ENCODE data around the gene TMOD3.

Gene TMOD3

GRCh38 chr15:51931016-51931415, 101.6 kb downstream of the TMOD3 start:
- no peak overlapping the region for H3K27ac ChIP-seq
- no peak overlapping the region for H3K9ac ChIP-seq
- no peak for TF ChIP-seq Cebpa-rat (IDR thresholded peaks at IDR 0.05)
- H3K4me1 ChIP-seq: no peaks in the 10 kb centered on the region
- H3K4me2 ChIP-seq: no peak overlapping the region
- no peaks in the 10 kb centered on the region for H4K20me1 ChIP-seq
- peaks cover 35% of the 10 kb centered on the region for H3K36me3 ChIP-seq
- H3K4me3 ChIP-seq: no peak overlapping the region
- no peaks in the 10 kb centered on the region for H3K27me3 ChIP-seq
- no peaks in the 10 kb centered on the region for H3K9me3 ChIP-seq

- no peaks in the 10 kb centered on the region for H3K9me3 ChIP-seq
- peaks cover 38% of the 10 kb centered on the region for H3K36me3 ChIP-seq
- H3K27me3 ChIP-seq: no peaks in the 10 kb centered on the region
- no peak for TF ChIP-seq Cebpa-rat (IDR thresholded peaks at IDR 0.05)
- no peak overlapping the region for H3K4me3 ChIP-seq
- H3K4me2 ChIP-seq: no peak overlapping the region
- H3K4me1 ChIP-seq: no peaks in the 10 kb centered on the region
- no peak overlapping the region for H3K27ac ChIP-seq
- no peak overlapping the region for H3K9ac ChIP-seq
- no peaks in the 10 kb centered on the region for H4K20me1 ChIP-seq
Observed at GRCh38 chr15:51931638-51932037, 102.2 kb downstream of the TMOD3 start.

DNA sequence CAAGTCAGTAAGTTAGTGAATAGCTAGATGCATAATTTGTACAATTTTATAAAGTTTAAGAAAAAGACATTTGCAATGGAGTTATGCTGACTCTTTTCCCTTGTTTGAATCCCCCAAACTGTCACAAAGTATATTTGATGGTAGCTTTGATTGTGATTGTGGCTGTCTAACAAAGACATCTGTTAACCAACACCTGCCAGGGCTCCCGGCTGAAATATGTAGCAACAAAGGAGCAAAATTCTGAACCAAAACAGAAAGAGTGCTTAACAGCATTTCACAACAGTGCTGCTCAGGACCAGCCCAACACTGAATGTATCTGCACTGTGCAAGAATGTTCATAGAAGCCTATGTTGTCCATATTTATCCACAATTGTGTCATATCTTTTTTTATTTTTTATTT, 102.7 kb downstream of the TMOD3 start:
- Histone ChIP-seq H4K20me1 (no peaks in the 10 kb centered on the region), H3K4me3 (no peak overlapping the region), H3K9me3 (no peaks in the 10 kb centered on the region), H3K9ac (no peak overlapping the region), H3K4me2 (no peak overlapping the region), H3K4me1 (no peaks in the 10 kb centered on the region), H3K36me3 (peaks cover 43% of the 10 kb centered on the region), H3K27ac (no peak overlapping the region), H3K27me3 (no peaks in the 10 kb centered on the region)
- TF ChIP-seq Cebpa-rat (IDR thresholded peaks at IDR 0.05): no peak

- H3K4me1 ChIP-seq: no peaks in the 10 kb centered on the region
- H3K4me2 ChIP-seq: no peak overlapping the region
- H3K9ac ChIP-seq: no peak overlapping the region
- no peak for TF ChIP-seq Cebpa-rat (IDR thresholded peaks at IDR 0.05)
- H4K20me1 ChIP-seq: no peaks in the 10 kb centered on the region
- peaks cover 67% of the 10 kb centered on the region for H3K36me3 ChIP-seq
- H3K27me3 ChIP-seq: no peaks in the 10 kb centered on the region
- no peak overlapping the region for H3K27ac ChIP-seq
- no peaks in the 10 kb centered on the region for H3K9me3 ChIP-seq
- H3K4me3 ChIP-seq: no peak overlapping the region
Observed at GRCh38 chr15:51935466-51936104, 106.1 kb downstream of the TMOD3 start.

GRCh38 chr15:51936105-51936478, 106.6 kb downstream of the TMOD3 start:
- Histone ChIP-seq H3K4me1 (no peaks in the 10 kb centered on the region), H3K4me2 (no peak overlapping the region), H3K27ac (no peak overlapping the region), H3K27me3 (no peaks in the 10 kb centered on the region), H3K9ac (no peak overlapping the region), H4K20me1 (no peaks in the 10 kb centered on the region), H3K9me3 (no peaks in the 10 kb centered on the region), H3K36me3 (peaks cover 67% of the 10 kb centered on the region), H3K4me3 (no peak overlapping the region)
- TF ChIP-seq Cebpa-rat (IDR thresholded peaks at IDR 0.05): no peak

DNA sequence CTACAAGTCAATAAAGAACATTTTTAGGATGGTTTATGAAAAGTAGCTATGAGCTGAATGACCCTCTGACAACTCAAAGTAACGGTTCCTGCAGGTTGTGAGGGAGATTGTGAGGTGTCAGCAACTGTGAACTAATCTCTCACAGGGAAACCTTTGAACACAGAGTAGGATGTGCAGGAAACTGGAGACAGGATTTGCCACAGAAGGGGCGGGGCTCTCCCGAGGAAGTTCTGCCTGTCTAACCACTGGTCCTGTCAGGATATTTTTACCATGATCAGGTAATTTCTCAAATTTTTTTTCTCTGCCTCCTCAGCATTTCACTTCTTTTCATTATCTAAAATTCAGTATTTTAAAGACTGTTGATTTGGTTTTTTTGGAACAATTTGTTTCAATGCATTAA, 108.8 kb downstream of the TMOD3 start:
- Histone ChIP-seq H3K36me3 (peaks cover 83% of the 10 kb centered on the region), H3K9ac (no peak overlapping the region), H3K4me1 (no peaks in the 10 kb centered on the region), H3K27me3 (no peaks in the 10 kb centered on the region), H3K4me3 (no peak overlapping the region), H3K9me3 (no peaks in the 10 kb centered on the region), H3K27ac (no peak overlapping the region), H3K4me2 (no peak overlapping the region), H4K20me1 (no peaks in the 10 kb centered on the region)
- no peak for TF ChIP-seq Cebpa-rat (IDR thresholded peaks at IDR 0.05)

- Histone ChIP-seq H3K4me3 (no peak overlapping the region), H3K4me2 (no peak overlapping the region), H3K27ac (no peak overlapping the region), H4K20me1 (0 out of 2 replicates have a peak, but pooled peaks cover 5% of the 10 kb centered on the region), H3K36me3 (peaks cover 93% of the 10 kb centered on the region), H3K27me3 (no peaks in the 10 kb centered on the region), H3K9ac (no peak overlapping the region), H3K4me1 (no peaks in the 10 kb centered on the region), H3K9me3 (no peaks in the 10 kb centered on the region)
- TF ChIP-seq Cebpa-rat (IDR thresholded peaks at IDR 0.05): no peak
Observed at GRCh38 chr15:51939216-51939615, 109.8 kb downstream of the TMOD3 start.

GRCh38 chr15:51947124-51947523, 117.7 kb downstream of the TMOD3 start:
- H3K27ac ChIP-seq: no peak overlapping the region
- TF ChIP-seq Cebpa-rat (IDR thresholded peaks at IDR 0.05): no peak
- 0 out of 2 replicates have a peak, but pooled peaks cover 6% of the 10 kb centered on the region for H4K20me1 ChIP-seq
- no peak overlapping the region for H3K4me3 ChIP-seq
- H3K9ac ChIP-seq: no peak overlapping the region
- H3K9me3 ChIP-seq: no peaks in the 10 kb centered on the region
- no peaks in the 10 kb centered on the region for H3K4me1 ChIP-seq
- no peaks in the 10 kb centered on the region for H3K27me3 ChIP-seq
- H3K4me2 ChIP-seq: no peak overlapping the region
- H3K36me3 ChIP-seq: peaks cover 97% of the 10 kb centered on the region

DNA sequence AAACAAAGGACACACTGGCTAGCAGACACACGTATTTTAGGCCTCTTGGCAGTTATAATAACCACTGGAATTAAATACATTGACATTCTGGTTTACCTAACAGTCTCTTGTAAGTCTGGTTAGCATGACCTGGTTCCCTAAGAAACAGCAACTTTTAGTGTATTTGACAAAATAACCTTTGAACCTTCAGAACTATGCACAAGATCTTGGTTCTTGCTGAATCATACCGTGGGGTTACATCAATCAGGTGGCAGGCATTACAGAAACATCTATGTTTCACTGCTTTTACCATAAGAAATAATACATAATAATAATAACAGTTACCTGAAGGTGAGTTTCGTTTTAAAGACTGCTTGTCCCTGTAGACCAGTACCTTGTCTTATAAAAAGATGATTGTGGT, 123.4 kb downstream of the TMOD3 start:
- H3K27ac ChIP-seq: no peak overlapping the region
- H4K20me1 ChIP-seq: no peaks in the 10 kb centered on the region; the same call in 1 of the 2 replicates
- H3K4me2 ChIP-seq: no peak overlapping the region
- H3K9me3 ChIP-seq: no peaks in the 10 kb centered on the region
- peaks cover 100% of the 10 kb centered on the region for H3K36me3 ChIP-seq
- no peaks in the 10 kb centered on the region for H3K27me3 ChIP-seq
- H3K4me3 ChIP-seq: no peak overlapping the region
- no peak for TF ChIP-seq Cebpa-rat (IDR thresholded peaks at IDR 0.05)
- H3K9ac ChIP-seq: no peak overlapping the region
- no peaks in the 10 kb centered on the region for H3K4me1 ChIP-seq

DNA sequence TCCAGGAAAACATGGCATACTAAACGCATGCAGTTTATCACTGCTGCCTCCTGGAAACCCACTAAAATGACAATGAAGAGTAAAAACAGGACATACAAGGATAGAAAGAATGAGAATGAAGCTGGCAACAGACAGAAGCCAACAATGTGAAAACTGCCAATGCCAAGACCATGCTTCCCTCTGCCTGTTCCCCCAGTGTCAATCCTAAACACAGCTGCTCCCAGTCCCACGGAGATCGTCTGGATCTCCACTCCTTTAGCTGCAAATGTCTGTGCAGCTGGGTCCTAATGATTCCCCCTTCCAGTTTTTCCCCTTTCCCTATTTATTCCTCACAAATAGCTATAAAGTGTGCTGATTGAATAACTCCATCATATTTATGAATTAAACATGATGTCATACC, 126.1 kb downstream of the TMOD3 start:
- H3K4me3 ChIP-seq: no peak overlapping the region
- H3K27ac ChIP-seq: no peak overlapping the region
- no peak overlapping the region for H3K9ac ChIP-seq
- no peaks in the 10 kb centered on the region; the same call in 1 of the 2 replicates for H4K20me1 ChIP-seq
- no peaks in the 10 kb centered on the region for H3K27me3 ChIP-seq
- no peak for TF ChIP-seq Cebpa-rat (IDR thresholded peaks at IDR 0.05)
- peaks cover 98% of the 10 kb centered on the region for H3K36me3 ChIP-seq
- H3K9me3 ChIP-seq: no peaks in the 10 kb centered on the region
- no peaks in the 10 kb centered on the region for H3K4me1 ChIP-seq
- no peak overlapping the region for H3K4me2 ChIP-seq

All from BLaER1 (cell line).